ENCODE results near the gene FMNL2.

DNA sequence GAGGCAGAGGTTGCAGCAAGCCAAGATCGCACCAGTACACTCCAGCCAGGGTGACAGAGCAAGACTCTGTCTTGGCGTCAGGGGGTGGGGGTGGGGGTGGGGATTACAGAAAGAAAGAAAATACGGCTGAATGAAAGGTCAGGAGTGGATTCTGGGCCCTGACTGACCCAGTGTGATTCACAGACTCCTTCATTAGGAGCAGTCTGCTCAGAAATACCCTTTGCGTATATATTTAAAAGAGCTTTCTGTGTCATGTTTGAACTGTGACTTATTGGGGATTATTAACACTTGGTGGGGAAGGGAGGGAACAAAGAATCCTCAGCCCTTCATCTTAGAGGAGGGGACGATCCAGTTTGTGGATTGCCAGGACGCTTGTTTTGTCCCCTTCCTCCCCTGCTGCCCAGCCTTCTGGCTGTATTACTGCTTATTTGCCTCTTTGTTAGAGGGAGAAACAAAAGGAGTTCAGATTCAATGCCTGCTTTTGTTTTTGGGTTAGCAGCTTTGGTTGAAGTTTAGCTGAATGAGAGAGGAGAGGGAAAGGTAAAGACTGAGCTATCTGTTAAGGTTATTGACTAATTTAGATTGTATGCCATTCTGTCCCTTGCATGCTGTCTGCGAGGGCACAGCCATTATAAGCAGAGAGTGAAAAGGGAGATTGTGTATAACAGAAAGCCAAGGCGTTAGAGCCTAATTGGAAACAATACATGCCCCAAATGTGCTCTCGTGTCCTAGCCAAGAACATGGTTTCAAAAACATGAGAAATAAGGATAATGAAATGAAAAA lies 118.3 kb downstream of the FMNL2 start:
- TF ChIP-seq, protein P1, sequence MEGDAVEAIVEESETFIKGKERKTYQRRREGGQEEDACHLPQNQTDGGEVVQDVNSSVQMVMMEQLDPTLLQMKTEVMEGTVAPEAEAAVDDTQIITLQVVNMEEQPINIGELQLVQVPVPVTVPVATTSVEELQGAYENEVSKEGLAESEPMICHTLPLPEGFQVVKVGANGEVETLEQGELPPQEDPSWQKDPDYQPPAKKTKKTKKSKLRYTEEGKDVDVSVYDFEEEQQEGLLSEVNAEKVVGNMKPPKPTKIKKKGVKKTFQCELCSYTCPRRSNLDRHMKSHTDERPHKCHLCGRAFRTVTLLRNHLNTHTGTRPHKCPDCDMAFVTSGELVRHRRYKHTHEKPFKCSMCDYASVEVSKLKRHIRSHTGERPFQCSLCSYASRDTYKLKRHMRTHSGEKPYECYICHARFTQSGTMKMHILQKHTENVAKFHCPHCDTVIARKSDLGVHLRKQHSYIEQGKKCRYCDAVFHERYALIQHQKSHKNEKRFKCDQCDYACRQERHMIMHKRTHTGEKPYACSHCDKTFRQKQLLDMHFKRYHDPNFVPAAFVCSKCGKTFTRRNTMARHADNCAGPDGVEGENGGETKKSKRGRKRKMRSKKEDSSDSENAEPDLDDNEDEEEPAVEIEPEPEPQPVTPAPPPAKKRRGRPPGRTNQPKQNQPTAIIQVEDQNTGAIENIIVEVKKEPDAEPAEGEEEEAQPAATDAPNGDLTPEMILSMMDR (IDR thresholded peaks at IDR 0.05; ENCODE audit: low read length), result no peak
- no peak for TF ChIP-seq EZH2 (IDR thresholded peaks at IDR 0.05; ENCODE audit: borderline replicate concordance, low read length)
